Endothelial cell of hepatic sinusoid (primary cell): Measurements from ENCODE around the gene KIF2C.
"Not testable (repeated sequence)": the region's sequence is repeated elsewhere in the genome, so short reads cannot be mapped to it uniquely, and the experiment has no call there.

ENCODE experiments used
- in situ Hi-C: cut with HindIII; loops from 2 replicates; pipeline ENCODE4 v1.10.0; 2017; ENCODE audit warnings: low sequenced_read_pairs

The KIF2C gene

DNA sequence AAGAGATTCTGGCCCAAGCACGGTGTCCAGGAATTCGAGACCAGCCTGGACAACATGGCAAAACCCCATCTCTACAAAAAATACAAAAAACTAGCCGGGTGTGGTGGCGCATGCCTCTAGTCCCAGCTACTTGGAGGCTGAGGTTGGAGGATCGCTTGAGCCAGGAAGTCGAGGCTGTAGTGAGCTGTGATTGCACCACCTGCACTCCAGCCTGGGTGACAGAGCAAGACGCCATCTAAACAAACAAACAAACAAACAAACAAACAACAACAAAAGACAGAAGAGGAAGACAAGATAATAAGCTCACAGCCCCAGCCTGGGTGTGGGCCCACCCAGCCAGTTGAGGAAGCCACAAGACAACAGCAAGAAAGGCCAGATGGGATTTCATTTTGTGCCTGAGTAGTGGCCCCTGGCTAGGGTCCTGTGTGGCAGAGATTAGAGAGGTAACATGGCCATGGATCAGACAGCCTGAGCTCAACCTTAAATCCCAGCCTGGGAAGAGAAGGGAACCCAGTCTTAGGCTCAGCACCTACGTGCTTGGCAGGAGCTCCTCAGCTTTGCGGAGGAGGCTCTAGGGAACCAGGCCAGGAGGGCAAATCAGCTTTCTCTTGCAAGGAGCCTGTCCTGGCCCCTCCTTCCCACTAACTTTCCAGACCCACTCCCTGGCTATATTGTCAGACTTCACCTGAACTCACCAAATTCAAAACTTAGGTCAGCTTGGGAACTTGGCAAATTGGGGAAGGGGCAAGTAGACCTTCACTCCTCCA lies 53.3 kb downstream of the KIF2C start:
- in situ Hi-C loops: no loop called here

DNA sequence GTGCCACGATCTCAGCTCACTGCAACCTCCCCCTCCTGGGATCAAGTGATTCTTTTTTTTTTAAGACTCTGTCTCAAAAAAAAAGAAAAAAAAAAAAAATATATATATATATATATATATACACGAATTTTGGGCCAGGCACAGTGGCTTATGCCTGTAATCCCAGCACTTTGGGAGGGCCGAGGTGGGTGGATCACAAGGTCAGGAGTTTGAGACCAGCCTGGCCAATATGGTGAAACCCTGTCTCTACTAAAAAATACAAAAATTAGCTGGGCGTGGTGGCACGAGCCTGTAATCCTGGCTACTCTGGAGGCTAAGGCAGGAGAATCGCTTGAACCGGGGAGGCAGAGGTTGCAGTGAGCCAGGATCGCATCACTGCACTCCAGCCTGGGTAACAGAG lies 58.2 kb downstream of the KIF2C start:
- in situ Hi-C loops: not testable (repeated sequence)

DNA sequence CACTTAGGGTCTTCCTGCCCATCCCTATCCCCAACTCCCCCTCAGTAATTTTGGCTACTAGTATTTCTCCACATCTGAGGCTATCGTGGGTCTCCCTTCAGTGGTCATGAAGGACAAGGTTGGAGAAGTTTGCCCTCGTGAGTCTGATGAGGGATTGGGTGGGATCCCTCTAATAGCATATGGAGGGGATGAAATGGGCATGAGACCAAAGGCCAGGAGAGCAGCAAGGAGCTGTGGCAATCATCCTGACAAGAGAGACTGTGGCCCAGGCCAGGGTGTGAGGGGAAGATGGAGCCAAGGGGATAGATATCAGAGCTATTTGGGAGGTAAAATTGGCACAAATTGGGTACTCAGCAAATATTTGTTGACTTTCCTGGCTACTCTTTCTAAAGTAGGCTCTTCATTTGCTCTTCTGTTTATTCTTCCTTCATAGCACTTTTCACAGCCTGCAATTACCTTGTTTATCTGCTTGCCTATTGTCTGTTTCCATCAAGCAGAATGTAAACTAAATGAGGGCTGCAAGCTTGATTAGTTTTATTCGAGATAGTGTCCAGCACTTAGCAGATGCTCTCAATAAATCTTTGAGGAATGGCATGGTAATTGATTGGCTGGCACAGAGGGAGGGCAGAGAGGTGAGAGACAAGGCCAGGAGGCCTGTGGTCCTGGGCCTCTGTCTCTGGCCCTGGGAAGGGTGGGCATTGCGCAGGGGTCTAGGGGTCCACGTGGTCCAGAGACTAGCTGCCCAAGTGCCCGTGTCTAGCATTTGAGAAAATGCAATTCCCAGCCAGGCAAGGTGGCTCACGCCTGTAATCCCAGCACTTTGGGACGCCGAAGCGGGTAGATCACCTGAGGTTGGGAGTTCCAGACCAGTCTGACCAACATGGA lies 59.1 kb downstream of the KIF2C start:
- in situ Hi-C loops: no loop called here

DNA sequence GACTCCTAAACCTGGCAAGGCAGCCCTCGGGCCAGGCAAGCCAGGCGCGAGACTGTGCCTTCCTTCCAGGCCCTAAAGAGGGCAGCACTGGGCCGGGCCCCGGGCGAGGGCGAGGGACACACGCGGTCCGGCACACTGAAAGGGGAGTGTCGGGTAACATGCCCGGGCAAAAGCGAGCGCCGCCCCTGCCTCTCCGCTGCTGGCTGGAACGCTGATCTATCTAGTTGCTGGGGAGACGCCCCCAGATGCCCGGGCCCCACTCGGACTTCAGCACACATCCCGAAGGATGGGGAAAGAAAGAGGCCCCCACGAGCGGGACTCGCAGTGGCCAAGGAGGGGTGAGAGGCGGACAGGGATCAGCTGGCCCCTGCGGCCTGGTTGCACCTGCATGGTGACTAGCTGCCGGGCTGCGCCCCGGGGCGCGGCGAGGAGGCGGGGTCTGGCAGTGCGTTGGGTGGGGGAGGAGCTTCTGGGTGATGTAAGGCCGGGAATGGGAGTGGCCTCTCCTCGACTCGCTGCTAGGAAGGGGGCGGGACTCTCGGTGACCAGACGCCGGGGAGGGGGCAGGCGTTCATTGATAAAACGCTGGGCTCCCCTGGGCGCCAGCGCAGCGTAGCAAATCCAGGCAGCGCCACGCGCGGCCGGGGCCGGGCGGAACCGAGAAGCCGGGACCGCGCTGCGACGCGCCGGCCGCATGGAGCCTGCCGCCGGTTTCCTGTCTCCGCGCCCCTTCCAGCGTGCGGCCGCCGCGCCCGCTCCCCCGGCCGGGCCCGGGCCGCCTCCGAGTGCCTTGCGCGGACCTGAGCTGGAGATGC lies 60.3 kb downstream of the KIF2C start, which contains the start of gene PLK3:
PLK3 (plus strand) TSS at position 608 of the 815 bp plus-strand sequence; CDS start at position 695, 87 bp downstream.
- in situ Hi-C loops: no loop called here

DNA sequence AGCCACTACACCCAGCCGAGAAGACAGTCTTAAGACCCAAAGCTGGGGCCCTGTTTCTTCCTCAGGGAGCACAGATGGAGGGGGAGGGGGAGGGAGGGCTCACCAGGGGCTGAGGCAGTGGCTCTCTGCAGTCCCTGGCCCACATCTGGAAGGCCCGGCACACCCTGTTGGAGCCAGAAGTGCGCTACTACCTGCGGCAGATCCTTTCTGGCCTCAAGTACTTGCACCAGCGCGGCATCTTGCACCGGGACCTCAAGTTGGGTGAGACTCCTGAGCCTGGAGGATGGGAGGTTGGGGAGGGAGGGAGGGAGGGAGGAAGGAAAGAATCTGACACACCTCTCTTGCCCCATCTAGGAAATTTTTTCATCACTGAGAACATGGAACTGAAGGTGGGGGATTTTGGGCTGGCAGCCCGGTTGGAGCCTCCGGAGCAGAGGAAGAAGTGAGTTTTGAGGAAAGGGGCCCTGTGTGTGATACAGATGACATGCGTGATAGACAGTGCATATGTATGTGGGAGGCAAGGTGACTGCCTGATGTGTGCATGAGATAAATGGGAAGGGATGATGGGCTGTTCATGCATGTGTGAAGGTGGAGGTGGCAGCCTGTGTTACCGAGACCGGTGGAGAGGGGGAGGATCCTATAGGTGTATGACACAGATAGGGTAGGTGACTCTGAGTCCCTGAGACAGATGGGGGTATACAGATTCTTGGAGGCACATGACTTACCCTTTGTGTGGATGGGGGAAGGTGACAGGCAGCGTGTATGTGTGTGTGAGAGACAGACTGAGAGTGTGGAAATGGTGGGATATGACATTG lies 62.1 kb downstream of the KIF2C start:
- in situ Hi-C loops: no loop called here

DNA sequence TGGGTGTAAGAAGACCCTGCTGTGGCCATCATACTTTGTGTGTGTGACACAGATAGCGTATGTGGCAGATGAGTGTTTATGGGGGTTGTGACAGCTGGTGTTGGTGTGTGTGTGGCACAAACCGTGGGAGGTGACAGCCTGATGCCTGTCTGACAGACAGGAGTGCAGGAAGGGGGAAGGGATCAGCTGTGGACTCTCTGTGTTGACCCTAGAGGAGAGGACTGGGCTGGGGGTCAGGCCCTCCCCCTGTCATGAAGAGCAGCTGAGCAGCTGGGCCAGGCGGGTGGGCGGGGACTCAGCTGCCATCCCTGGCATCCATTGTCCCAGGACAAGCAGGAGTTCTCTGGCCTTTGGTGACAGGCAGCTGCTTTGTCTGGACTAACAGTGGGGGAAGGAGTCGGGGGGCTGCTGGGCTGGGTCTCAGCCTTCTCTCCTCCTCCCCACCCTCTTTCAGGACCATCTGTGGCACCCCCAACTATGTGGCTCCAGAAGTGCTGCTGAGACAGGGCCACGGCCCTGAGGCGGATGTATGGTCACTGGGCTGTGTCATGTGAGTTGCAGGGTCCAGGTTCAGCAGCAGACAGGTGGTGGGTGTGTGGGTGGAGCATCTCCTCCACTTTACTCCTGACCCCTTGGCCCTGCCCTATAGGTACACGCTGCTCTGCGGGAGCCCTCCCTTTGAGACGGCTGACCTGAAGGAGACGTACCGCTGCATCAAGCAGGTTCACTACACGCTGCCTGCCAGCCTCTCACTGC lies 62.8 kb downstream of the KIF2C start:
- in situ Hi-C loops: no loop called here

DNA sequence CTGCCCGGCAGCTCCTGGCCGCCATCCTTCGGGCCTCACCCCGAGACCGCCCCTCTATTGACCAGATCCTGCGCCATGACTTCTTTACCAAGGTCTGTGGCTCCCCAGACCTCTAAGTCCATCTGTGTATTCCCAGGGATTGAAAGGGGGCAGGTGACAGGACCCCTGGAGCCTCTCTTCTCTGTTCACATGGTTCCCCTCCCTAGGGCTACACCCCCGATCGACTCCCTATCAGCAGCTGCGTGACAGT lies 63.4 kb downstream of the KIF2C start:
- in situ Hi-C loops: no loop called here

DNA sequence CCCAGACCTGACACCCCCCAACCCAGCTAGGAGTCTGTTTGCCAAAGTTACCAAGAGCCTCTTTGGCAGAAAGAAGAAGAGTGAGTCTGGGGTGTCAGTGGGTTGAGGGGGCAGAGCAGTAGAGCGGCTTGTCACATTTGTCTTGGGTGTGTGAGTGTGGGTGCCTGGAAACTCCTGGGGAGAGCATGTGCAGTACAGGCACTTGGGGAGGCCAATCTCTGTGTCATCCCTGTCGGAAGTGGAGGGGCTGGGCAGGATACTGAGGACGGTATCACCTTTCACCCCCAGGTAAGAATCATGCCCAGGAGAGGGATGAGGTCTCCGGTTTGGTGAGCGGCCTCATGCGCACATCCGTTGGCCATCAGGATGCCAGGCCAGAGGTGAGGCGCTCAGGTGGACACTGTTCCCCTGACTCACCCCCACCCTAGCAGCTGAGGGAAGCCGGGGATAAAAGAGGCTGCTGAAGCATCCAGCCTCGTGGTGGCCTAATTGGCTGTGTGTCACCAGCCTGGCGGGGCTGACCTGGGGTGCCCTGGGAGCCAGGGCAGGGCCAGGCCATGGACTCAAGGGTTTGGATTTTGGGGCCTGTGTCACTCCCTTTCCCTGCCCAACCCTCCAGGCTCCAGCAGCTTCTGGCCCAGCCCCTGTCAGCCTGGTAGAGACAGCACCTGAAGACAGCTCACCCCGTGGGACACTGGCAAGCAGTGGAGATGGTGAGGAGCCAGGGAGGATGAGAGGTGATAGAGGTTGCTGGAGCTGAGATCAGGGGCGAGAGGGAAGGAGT lies 63.9 kb downstream of the KIF2C start:
- in situ Hi-C loops: no loop called here

DNA sequence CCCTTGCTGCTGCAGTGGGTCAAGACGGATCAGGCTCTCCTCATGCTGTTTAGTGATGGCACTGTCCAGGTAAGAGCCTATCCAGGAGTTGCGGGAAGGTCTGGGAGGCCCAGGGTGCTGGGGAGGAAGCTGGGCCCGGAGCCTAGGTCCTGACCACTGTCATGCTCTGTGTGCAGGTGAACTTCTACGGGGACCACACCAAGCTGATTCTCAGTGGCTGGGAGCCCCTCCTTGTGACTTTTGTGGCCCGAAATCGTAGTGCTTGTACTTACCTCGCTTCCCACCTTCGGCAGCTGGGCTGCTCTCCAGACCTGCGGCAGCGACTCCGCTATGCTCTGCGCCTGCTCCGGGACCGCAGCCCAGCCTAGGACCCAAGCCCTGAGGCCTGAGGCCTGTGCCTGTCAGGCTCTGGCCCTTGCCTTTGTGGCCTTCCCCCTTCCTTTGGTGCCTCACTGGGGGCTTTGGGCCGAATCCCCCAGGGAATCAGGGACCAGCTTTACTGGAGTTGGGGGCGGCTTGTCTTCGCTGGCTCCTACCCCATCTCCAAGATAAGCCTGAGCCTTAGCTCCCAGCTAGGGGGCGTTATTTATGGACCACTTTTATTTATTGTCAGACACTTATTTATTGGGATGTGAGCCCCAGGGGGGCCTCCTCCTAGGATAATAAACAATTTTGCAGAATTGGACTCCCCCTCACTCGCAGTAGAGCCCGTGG lies 65.8 kb downstream of the KIF2C start:
- in situ Hi-C loops: no loop called here

DNA sequence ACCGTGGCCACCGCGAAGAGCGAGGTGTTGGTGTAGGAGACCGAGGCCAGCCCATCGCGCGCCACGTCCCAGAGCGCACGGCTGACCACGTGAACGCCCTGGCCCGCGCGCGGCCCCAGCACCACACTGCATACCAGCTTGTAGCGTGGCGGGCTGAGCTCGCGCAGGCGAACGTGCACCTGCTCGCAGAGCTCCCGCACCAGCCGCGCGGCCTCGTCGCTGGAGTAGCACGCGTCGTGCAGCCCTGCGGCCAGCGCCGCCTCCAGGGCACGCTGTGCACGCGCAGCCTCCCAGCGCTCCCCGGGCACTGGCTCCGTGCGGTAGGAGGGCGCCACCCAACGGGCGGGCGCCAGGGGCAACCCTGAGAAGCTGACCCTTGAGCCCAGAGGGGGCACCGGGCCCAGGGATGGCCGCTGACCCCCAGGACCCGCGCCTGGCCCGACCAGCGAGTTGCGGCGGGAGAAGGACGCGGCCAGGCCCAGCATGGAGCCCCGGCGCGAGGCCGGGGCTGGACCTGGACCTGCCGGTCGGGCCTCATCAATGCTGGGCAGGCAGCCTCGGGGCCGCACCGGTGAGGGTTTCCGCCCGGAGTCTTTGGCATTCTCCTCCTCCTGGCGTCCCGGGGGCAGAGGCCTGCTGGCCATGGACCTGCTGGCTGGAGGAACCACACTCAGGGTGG lies 66.5 kb downstream of the KIF2C start:
- in situ Hi-C loops: no loop called here

DNA sequence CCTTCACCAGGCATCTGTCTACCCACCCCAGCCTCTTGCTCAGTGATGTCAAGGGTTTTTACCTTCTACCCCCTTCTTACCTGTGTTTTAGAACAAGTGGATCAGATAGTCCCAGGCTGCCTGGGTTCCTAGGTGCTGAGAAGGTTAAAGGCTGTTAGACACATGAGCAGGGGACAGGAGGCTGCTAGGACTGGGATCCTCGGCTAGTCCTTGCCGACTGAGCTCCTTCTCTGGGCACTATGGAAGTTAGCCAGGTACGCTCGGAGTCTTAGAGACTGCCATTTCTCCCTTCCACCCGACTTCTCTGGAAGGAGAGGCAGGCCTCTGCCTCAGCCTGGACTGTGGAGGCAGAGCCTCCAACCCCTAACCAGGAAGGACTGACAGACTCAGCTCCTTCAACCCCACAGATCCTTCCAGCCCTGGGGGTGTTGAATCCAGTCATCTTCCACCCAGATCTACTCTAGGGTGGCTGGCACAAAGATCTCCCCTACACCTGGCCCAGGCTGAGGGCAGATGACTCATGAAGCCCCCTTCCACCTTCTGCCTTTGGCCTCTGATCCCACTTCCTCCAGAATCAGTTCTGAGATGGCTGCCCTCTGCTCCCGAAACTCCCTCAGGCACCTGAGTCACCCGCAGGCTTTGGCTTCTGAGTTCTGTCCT lies 67.2 kb downstream of the KIF2C start, which contains the start of gene DYNLT4:
DYNLT4 (minus strand) TSS at position 648 of the 660 bp plus-strand sequence. CDS start 683 bp downstream, outside the sequence.
- in situ Hi-C loops: no loop called here

DNA sequence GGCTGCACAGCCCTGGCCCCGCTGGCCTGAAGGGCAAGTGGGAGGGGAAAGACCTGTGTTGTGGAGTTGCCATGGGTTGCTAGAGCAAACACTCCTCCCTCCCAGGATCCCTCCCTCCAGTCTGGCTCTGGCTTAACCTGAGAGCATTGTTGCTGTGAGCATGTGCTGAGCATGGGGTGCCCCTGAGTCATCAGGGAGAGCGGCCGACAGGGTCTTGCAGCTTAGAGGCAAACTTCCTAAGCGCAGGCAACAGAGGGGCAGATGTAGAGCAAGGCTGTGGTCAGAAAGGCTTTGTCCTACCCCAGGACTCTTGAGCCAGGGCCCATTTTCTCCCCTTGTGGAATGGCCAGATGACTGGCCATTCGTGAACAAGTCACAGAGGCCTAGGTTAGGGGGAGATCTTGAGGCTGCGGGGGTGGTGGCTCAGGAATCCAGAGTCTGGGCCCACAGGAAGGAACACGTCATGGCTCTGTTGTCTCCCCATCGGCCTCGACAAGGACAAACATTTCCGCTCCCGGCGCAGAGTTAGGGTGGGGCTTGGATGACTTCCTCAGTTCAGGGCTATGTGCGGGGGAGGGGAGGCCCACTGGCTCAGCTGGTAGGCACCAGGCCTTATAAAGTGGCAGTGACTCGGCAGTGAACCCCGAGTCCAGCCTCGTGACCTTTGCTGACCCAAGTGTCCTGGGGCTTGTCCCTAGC lies 67.9 kb downstream of the KIF2C start:
- in situ Hi-C loops: no loop called here

DNA sequence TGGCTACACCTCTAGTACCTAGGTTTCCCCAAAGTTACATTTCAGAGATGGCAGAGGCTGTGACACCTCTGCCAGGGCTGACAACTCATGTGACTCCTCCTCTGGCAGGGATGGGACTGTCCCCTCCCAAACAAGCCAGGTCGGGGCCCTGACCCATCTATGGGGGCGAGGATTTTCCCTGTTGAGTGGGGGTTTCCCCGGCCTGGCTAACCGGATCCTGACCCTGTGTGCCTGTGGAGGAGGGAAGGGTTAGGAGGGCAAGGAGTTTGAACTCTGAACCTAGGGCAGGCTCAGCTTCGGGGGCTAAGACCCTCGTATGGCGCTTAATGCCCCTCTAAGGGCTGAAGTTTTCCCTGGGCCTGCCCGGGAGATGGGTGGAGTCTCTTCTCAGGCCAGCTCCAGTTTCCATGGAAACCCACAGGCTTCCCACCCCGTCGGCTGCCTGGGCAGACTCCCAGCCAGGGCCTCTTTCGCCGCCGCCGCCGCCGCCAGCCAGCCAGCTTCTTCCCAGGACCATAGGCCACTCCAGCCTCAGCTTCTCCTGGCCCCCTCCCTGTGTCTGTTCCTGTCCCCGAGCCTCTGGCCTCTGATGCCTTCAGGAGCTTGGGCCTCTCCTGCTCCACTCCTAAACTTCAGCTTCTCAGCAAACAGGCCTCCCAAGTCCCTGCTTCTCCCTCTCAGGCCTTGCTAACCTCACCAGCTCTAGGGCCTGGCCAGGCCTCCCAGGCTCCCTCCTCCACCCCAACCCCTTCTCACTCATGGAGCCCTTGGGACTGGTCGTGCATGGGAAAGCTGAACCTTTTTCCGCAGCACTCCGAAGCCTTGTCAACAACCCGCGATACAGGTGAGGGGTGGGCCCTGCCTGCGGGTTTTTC lies 68.7 kb downstream of the KIF2C start, which contains the start of gene BTBD19:
BTBD19 (plus strand) TSS at position 461 of the 875 bp plus-strand sequence; CDS start at position 759, 298 bp downstream.
- in situ Hi-C loops: no loop called here

DNA sequence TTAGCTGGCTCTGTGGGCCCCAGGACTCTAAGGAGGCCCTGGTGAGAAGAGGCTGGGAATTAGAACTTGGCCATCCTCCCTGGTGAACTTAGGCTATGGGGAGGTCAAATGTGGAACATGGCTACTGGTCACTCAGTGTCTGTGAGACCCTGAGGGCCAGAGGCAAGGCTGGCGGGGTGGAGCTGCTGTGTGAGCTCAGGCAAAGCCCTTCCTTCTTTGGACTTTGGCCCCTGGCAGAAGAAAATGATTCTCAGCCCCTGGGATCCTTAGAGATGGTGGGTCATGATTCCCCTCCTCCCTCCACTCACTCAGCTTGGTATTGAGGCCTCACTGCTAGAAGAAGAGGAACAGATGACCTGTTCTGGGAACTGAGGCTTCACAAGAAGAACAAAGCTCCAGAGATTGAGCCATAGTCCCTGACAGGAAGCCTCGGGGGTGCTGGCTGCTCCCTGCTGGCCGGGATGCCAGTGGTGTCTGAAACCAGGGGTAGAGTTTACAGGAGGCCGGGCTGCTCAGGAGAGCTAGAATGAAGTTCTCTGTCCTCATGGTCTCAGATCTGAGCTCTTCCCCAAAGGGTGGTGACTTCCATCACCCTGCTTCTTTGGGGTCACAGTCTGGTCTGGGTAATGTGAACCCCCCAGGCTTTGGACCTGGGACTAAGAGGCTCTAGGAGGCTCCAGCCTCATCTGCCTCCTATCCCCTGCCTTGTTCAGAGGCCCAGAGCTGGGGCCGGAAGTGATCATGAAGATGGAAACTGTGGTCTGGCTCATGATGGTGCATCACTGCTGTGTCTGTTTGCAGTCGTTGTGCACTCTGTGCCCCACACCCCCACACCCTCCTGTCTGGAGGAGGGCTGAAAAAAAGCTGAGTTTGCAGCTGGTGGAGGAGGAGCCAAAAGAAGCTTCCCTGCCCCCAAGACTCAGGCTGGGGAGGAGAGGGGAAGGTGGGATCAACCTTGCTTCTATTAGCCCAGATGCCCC lies 69.6 kb downstream of the KIF2C start:
- in situ Hi-C loops: no loop called here
